GM18519 (cell line): ENCODE measurements around the gene SPEM3.
"Not testable (repeated sequence)": the region's sequence is repeated elsewhere in the genome, so short reads cannot be mapped to it uniquely, and the experiment has no call there.

Experiments used
- ATAC-seq: cut with Tn5 transposase; IDR thresholded peaks from one replicate; pipeline ENCODE4 v1.9.1; 2021; ENCODE audit warnings: mild to moderate bottlenecking, moderate library complexity; ENCODE audit not compliant: unreplicated experiment, low FRiP score

SPEM3 gene

GRCh38 chr17:7468290-7468689 lies 39.6 kb downstream of the SPEM3 start:
- no peak for ATAC-seq

- no peak for ATAC-seq
Measured at GRCh38 chr17:7468804-7469389, 40.2 kb downstream of the SPEM3 start.

GRCh38 chr17:7469843-7470242 lies 41.2 kb downstream of the SPEM3 start:
- ATAC-seq: not testable (repeated sequence)

- ATAC-seq: not testable (repeated sequence)
Measured at GRCh38 chr17:7470457-7470973, 41.9 kb downstream of the SPEM3 start.

- no peak for ATAC-seq
Measured at GRCh38 chr17:7471729-7472128, 43.1 kb downstream of the SPEM3 start.

GRCh38 chr17:7474767-7475166 lies 46.1 kb downstream of the SPEM3 start:
- ATAC-seq: not testable (repeated sequence)

GRCh38 chr17:7475764-7476422 lies 47.2 kb downstream of the SPEM3 start:
- no peak for ATAC-seq

GRCh38 chr17:7476494-7476893 lies 47.8 kb downstream of the SPEM3 start:
- ATAC-seq: no peak

- ATAC-seq: no peak
Measured at GRCh38 chr17:7476951-7477350, 48.3 kb downstream of the SPEM3 start.

- no peak for ATAC-seq
Measured at GRCh38 chr17:7477392-7478275, 49.0 kb downstream of the SPEM3 start.

GRCh38 chr17:7478276-7479212 lies 49.9 kb downstream of the SPEM3 start:
- ATAC-seq: no peak

GRCh38 chr17:7479213-7480088 lies 50.8 kb downstream of the SPEM3 start, which contains the start of gene ZBTB4:
ZBTB4 (minus strand) TSS chr17:7479631; CDS start chr17:7466801, 12,830 bp downstream.
- ATAC-seq: no peak

- no peak for ATAC-seq
Measured at GRCh38 chr17:7480089-7480384, 51.4 kb downstream of the SPEM3 start.

GRCh38 chr17:7481275-7481674 lies 52.6 kb downstream of the SPEM3 start, which contains the start of gene SLC35G6:
SLC35G6 (plus strand) TSS chr17:7481446; CDS start chr17:7481517, 71 bp downstream.
- ATAC-seq: not testable (repeated sequence)

GRCh38 chr17:7481842-7482741 lies 53.4 kb downstream of the SPEM3 start:
- ATAC-seq: not testable (repeated sequence)
